ENCODE data around the gene MYH14.
"Not testable (repeated sequence)": the region's sequence is repeated elsewhere in the genome, so short reads cannot be mapped to it uniquely, and the experiment has no call there.

MYH14 gene

DNA sequence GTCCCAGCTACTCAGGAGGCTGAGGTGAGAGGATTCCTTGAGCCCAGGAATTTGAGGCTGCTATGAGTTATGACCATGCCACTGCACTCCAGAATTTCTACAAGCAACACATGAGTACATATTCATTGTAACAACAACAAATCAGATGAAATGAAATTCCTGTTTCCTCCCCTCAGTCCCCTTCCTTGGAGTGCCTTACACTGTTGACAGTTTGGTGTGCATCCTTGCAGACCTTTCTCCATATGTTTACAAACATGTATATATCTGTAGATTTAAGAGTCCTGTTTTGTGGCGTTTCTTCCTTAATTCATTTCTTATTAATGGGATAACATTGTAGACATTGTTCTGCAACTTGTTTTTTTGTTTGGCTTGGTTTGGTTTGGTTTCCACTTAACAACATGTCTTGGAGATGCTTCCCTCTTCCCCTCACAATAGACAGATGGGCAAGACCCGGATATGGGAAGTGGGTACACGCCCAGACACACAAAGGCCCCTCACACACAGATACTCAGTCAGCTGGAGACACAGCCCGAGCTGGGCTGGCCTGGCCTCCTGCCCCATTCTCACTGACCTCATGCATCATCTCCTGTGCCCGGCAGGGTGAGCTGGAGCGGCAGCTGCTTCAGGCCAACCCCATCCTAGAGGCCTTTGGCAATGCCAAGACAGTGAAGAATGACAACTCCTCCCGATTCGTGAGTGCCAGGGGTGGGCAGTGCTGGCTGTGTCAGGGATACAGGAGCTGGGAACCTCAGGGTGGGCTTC, 21.7 kb downstream of the MYH14 start:
- in situ Hi-C loops (cut with MboI; ENCODE audit: low sequenced_read_pairs, unreplicated experiment), result no loop called here
- DNase-seq (ENCODE audit: low spot score), result no peak
- TF ChIP-seq, protein P1, sequence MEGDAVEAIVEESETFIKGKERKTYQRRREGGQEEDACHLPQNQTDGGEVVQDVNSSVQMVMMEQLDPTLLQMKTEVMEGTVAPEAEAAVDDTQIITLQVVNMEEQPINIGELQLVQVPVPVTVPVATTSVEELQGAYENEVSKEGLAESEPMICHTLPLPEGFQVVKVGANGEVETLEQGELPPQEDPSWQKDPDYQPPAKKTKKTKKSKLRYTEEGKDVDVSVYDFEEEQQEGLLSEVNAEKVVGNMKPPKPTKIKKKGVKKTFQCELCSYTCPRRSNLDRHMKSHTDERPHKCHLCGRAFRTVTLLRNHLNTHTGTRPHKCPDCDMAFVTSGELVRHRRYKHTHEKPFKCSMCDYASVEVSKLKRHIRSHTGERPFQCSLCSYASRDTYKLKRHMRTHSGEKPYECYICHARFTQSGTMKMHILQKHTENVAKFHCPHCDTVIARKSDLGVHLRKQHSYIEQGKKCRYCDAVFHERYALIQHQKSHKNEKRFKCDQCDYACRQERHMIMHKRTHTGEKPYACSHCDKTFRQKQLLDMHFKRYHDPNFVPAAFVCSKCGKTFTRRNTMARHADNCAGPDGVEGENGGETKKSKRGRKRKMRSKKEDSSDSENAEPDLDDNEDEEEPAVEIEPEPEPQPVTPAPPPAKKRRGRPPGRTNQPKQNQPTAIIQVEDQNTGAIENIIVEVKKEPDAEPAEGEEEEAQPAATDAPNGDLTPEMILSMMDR (IDR thresholded peaks at IDR 0.05; ENCODE audit: borderline replicate concordance, control extremely low read depth, extremely low read depth, insufficient read depth, missing control alignments), result no peak

DNA sequence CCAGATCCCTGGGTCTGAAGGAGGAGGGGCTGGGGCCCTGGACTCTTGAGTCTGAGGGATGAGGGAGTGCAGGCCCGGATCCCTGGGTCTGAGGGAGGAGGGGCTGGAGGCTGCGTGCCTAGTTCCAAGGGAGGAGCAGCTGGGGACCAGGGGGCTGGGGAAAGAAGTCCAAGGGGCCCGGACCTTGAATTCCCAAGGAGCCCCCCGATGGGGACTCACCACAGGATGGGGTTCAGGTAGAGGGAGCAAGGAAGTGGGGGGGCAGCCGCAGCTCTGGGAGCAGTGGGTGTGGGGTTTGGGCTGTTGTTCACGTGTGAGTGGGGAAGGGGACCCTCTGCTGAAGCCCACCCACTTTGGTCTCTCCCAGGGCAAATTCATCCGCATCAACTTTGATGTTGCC, 23.1 kb downstream of the MYH14 start:
- no peak for DNase-seq (ENCODE audit: low spot score)
- in situ Hi-C loops (cut with MboI; ENCODE audit: low sequenced_read_pairs, unreplicated experiment), result no loop called here
- TF ChIP-seq, protein P1 (IDR thresholded peaks at IDR 0.05; ENCODE audit: borderline replicate concordance, control extremely low read depth, extremely low read depth, insufficient read depth, missing control alignments), result no peak

GRCh38 chr19:50228153-50228552, 24.7 kb downstream of the MYH14 start:
- in situ Hi-C loops (cut with MboI; ENCODE audit: low sequenced_read_pairs, unreplicated experiment); DNase-seq (ENCODE audit: low spot score): not testable (repeated sequence)

GRCh38 chr19:50230379-50231351, 27.2 kb downstream of the MYH14 start:
- no peak for DNase-seq (ENCODE audit: low spot score)
- in situ Hi-C loops (cut with MboI; ENCODE audit: low sequenced_read_pairs, unreplicated experiment), result no loop called here
- TF ChIP-seq, protein P1 (IDR thresholded peaks at IDR 0.05; ENCODE audit: borderline replicate concordance, control extremely low read depth, extremely low read depth, insufficient read depth, missing control alignments), result no peak

DNA sequence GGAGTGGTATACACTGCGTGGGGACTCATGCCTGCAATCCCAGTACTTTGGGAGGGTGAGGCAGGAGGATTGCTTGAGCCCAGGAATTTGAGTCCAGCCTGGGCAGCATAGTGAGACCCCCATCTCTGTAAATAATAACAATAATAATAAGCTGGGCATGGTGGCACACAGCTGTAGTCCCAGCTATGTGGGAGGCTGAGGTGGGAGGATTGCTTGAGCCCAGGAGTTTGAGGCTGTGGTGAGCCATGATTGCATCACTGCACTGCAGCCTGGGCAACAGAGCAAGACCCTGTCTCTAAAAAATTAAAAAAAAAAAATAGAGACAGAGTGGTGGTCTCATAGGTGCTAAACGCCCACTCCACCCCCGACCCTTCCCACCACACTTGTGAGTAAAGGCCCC, 28.0 kb downstream of the MYH14 start:
- in situ Hi-C loops (cut with MboI; ENCODE audit: low sequenced_read_pairs, unreplicated experiment), result not testable (repeated sequence)

DNA sequence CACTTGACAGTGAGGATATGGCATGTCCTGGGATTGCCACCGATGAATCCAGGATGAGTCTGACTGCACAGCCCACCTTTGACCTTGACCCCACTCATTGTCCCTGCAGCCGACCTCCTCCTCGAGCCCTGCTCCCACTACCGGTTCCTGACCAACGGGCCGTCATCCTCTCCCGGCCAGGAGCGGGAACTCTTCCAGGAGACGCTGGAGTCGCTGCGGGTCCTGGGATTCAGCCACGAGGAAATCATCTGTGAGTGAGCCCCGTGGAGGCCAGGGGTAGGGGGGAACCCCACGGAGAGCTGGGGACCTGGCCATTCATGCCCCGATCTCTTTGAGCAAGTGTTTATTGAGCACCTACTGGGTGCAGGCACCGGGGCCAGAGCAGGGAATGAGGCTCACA, 28.4 kb downstream of the MYH14 start:
- no peak for DNase-seq (ENCODE audit: low spot score)
- TF ChIP-seq, protein P1 (IDR thresholded peaks at IDR 0.05; ENCODE audit: borderline replicate concordance, control extremely low read depth, extremely low read depth, insufficient read depth, missing control alignments), result no peak
- in situ Hi-C loops (cut with MboI; ENCODE audit: low sequenced_read_pairs, unreplicated experiment), result no loop called here

More for the DNA sequence above, 28.0 kb downstream of the MYH14 start:
- DNase-seq (ENCODE audit: low spot score), result not testable (repeated sequence)

GRCh38 chr19:50232600-50232999, 29.2 kb downstream of the MYH14 start:
- no peak for DNase-seq (ENCODE audit: low spot score)
- TF ChIP-seq, protein P1 (IDR thresholded peaks at IDR 0.05; ENCODE audit: borderline replicate concordance, control extremely low read depth, extremely low read depth, insufficient read depth, missing control alignments), result no peak
- in situ Hi-C loops (cut with MboI; ENCODE audit: low sequenced_read_pairs, unreplicated experiment), result no loop called here

Data from GM13976 (cell line).